HG02642 (cell line): ENCODE measurements around the gene GREM1.

Experiments
- ATAC-seq: cut with Tn5 transposase; IDR thresholded peaks from one replicate; pipeline ENCODE4 v1.9.1; 2021; ENCODE audit warnings: mild to moderate bottlenecking; ENCODE audit not compliant: unreplicated experiment, poor library complexity

The GREM1 gene

DNA sequence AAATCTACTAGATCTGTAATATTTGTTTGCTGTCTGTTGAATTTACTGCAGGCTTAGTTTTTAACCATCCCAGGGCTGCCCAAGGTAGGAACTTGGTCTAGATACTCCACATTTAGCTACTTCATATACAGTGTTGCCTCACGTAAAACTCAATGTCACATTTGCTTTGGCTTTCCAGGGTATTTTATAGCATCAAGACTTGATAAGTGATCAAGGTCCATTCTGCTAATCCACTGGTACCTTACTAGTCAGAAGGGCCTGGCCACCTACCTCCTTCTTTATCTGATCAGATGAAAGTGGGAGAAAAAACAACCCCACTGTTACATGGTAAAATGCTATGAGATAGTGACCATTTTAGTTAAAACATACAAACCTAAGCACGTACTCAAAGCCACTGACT lies 25.5 kb upstream of the GREM1 start:
- ATAC-seq: no peak

DNA sequence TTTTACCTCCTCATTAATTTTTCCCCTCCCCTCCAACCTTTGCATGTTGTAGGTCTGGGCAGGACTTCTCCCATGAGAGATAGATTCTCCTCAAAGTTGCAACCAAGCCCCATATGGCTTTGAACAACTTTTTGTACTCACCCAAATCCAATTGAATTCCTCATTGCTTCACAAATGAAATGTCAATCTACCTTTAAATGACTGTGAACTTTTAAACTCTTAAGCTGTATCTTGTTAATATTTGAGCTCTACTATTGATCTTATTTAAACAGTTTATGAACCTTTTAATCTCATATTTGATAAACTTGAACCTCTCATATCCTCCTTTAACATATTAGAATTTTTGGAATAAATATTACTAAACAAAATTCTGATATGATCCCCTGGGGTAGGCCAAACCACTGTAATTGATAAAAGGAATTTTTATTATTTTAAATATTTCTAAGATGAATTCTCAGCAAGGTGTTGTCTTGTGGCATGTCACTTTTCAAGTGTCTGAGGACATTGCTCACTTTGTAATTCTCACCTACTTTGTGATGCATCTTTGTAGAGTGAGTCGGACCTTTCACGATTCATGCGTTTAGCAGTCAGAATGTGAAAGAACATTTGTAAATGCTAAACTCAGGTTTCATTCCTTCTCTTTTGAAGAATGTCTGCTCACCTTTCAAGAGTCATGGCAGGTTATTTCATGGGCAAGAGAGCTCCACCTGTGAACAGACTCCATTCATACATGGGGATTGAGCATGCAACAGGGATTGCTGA lies 23.4 kb upstream of the GREM1 start:
- ATAC-seq: no peak

DNA sequence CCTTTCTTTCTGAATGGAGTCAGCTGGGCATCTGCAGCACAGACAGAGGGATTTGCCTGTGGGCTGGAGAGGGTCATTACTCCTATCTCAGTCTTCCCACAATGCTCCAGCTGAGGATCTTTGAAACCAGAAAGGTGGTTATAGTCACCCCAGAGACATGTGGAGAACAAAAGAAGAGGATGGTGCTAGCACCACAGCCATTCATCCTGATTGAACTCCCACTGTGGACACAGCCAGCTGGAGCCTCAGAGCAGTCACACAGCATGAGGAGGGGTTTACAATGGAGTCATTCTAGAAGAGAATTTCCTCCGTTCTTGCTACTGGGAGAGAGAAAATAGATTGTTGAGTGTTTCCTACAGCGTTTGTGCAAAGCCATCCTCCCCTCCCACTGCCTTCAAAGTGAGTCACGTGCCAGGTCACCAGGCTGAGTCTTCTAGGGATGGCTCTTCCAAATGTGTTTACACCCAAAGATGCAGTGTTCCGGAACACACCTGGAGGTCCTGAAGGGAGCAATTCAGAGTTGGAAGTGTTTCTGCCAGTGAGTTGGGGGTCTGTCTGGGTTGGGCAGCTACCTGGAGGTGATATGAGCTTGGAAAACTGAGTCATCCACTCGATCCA lies 18.9 kb upstream of the GREM1 start:
- ATAC-seq: no peak

DNA sequence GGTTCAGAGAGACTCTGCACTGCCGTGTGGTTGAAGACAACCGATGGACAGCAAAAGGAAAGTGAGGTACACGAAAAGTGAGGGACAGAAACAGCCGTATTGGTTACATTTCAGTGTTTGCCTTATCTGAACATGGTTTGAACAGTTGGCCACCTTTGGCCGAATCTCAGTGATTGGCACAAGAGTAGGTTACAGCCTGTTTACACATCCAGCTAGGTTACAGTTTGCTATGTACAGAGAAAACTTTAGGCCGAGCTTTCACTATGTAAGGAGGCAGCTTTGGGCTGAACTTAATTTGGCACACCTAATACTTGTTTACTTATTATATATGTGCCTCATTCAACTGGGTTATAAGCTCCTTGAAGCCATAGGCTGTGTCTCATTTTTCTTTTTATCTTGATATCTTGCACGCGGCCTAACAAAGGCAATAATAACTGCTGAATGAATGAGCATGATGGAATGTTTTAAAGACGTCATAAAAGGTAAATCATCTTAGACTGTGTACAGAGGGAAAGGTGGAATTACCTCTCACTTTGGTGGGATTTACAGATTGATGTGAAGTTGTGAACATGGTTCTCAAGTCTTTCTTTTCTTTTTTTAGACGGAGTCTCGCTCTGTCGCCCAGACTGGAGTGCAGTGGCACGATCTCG lies 17.2 kb upstream of the GREM1 start:
- no peak for ATAC-seq

DNA sequence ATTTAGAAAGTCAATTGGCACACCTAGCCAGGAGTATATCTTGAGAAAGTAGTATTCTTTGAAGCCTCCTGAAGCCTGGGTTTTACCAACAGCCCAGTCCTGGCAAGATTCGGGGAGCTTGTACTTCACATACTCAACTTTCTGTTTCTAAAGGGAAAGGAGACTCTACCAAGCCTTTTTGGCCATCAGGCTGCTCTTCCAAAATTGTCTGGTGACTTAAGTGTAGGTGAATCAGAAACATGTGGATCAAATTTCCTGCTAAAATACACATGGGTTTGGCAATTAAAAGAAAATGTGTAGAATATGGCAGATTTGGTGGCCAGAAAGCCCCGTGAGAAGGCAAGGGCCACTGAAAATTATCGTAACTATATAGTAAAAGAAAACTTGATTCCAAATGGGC lies 15.9 kb upstream of the GREM1 start:
- no peak for ATAC-seq

DNA sequence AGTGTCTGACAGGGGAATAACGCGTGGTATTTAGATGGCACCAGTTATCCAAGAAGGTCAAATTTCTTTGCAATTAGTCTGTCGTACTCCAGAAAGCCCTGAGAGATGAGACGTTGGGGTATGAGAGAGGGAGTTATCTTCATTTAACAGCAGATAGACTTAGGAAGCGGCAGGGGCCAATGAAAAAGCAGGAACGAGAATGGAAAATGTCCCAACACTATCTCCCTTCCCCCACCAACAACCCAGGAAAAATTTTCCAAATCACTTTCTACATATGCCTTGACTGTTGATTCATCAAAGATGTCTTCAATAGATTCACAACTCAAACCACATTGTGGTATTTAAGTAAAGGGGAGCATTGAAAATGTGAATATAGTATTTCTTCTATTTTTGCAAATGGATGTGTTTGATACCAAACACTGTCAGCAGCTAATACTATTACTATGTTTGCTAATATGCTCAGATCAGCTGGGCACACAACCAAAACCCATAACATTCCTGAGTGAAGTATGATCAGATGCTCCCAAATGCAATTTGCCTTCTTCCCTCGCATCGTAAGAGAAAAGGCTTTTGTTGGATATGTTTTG lies 13.3 kb upstream of the GREM1 start:
- no peak for ATAC-seq

DNA sequence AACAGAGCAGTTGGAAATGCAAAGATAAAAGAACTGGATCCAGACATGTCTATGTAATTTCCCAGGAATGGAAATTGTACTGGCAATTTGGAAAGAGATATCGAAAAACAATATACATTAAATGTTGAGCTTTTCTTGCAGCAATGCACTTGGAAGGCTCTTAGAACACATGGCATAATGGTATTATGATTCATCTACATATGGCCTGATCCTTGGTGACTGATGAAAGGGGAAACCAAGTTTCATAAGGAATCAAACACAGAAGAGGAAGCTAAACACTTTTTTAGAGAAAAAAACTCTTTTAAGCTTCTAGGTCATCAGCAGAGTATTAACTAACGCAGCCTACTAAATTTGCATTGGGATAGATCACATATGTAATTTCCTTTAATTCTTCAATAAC lies 12.4 kb upstream of the GREM1 start:
- no peak for ATAC-seq

DNA sequence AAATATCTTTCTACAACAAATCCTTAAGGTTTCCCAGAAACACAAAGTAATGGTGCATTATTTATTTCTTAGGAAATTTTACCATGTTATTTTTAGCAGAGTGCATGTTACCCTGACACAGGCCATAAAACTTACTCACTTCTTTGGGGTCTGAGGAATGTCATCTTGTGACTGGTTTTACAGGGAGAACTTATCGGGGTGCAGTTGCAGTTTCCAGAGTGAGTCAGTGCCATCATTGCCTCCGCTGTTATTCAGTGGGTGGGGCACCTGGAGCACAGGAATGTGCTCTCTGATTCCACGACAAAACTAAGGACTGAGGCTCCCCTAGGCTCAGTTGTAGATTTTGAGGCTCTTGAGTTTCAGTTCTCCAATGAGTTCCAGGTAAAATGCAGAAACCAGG lies 11.1 kb upstream of the GREM1 start:
- no peak for ATAC-seq

DNA sequence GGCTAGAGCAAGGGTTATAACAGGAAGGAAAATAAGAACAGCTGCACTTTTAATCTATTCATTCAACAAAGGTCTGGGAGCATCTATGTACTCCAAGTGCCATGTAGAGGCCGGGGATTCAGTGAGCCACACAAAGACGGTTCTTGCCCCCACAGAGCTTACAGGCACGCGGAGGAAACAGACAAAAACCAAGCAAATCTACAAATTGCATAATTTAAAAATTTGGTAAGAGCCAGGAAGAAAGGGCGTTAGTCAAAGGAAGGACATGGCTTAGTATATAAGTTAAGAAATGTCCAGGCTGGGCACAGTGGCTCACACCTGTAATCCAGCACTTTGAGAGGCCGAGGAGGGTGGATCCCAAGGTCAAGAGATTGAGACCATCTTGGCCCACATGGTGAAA lies 10.4 kb upstream of the GREM1 start:
- no peak for ATAC-seq

DNA sequence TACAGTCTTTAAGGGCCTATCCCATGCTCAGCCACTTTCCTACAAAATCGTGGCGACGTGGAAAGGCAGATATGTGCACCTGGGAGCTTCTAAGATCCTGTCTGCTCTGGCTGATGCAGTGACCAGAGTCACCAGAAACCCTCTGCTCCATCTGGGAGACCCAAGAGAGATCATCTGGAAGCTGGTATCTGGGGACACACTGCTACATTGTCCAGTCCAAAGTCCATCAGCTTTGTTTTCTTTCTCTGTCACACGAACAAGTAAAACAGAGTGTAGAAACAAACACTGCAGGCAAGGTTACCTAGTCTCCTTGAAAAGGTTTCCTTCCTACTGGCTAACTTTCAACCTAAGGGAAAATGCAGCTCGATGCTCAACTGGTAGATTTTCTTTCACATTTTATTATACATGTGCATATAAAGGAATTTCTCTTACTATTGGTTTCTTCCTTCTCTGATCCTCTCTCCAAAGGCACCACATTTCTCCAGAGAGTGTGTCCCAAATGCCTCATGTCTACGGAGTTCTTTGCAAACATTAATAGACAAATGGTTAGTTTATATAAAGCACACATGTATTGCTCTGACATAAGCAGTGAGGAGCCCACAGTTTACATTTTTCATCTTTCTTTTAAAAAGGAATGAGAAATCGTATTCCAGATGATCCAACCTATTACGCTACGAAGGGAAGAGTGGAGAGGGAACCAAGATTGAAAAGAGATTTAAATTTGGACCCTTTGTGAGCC lies 8.3 kb upstream of the GREM1 start:
- no peak for ATAC-seq

DNA sequence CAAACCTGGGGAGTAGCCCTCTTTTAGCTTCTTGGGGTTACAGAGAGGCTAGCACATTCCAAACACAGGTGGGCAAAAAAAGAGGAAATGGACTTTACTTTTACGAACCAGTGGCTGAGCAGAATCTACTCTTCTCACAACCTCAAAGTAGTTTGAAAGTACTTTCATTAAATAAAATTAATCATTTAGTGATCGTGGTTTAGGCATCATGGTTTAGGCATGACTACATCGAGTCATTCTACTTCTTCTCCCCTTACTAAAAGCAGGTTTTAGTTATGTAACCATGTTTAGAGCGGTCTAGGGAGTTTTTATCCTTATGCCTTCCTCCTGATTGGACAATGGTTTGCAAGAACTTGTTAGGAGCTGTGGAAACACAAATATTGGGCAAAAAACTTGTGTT lies 2.5 kb upstream of the GREM1 start:
- ATAC-seq: peak; percentile 53

DNA sequence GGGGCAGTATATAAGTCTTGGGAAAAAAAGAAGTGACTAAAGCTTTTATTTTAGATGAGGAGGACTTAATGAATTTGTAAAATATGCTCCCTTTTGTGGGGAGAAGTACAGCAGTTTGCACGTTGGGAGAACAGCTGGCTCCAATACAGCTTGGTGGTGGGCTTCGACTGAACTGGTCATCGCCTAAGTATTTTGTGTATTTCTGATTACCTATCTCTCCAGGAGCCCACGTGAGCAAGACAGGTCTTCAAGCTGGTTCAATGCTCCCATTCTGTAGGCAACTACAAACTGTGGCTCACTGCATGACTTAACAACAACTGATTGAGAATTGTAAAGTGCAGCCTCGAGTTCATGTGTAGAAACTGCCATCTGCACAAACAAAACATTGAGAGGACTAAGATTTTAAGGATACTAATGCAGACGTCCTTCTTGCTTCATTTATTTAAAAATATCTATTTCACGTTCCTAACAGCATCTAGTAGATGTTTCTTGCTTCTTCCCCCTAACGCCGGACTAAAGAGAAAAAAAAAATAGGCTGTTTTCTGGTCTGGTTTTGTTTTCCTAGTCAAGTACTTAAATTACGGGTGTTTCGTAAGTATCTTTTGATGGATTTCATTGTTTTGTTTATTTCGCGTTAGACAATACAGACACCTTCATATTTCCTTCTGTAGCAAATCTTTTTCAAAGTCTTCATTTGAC lies 1.4 kb upstream of the GREM1 start:
- no peak for ATAC-seq

DNA sequence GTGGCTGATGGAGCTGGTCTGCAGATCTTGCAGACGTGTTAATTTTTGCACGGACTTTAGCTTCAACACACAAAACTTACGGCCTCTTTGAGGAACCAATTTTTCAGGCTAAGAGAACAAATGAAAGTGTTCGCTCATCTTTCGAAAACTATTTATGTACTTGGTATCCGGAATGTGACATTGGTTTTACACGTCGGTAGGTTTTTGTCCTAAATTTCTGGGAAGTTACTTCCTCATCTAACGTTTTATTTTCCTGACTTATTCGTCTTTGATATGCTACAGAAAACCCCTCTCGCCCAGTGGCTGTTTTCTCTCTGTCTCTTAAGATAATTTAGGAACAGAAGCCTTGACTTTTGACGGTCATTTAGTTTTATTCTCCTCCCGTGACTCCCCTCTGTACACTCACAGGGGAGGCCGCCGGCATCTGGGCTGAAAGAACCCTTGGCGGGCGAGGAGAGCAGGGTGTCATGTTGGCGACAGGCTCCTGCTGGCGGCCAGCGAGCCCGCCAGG lies 834 bp upstream of the GREM1 start:
- ATAC-seq: no peak

DNA sequence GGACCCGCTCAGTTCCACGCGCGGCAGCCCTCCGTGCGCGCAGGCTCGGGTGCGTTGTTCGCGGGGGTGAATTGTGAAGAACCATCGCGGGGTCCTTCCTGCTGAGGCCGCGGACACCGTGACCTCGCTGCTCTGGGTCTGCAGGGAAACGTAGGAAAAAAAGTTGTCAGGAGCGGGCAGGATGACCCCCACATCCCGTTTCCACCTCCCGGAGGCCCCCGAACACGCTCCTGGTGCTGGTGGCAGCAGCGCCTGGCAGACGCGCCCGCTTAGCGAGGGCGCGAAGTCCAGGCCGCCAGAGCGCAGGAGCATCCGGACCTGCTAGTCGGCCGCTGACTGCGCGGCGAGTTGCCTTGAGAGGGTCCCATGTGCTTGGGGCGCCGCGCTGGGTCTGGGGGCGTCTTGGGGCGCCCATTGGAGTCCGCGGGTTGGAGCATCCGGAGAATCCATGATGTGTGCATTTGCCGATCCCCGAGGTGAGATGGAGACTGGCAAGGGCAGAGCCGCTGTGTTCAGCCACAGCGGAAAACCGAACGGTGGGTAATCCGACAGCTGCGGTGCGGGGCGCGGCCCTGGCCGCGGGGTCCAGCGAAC lies 520 bp downstream of the GREM1 start:
- no peak for ATAC-seq

DNA sequence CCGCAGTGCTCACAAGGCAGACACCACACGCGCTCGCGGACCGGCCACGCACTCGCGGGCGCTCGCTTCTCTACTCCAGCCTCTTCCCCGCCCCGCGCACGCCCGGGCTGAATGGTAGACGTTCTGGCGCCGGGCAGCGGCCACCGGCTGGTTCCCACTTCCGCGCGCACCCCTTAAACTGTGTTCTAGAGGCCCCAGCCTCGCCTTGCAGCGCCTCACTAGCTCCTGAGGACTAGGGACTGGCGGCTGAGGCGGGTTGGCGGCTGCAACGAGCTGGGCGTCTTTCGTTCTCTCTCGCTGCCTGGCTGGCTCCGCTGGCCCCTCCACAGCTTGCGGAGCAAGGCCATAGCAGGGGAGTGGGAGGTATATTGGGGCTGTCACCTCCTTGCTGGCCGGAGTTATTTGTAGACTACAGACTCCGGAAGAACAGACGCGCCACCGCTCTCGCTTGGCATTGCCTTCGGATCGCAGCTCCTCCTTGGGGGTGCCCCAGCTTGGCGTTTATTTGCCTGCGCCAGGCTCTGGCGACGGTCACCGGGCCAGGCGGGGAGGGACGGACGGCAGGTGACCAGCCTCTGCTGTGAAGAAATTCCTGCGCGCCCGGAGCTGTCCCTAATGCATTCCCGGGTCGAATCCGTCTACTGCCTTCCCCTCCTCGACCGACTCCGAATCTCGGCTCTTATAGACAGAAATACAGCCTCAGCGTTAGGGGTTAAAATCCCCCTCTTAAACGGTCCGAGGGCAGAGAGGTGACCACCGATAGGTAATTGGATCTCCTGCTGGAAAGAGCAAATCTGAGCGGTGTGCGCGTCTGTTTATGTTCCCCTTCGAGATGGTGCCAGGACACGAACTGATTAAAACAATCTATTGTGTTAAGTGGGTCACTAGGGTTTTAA lies 1.3 kb downstream of the GREM1 start:
- ATAC-seq: no peak

DNA sequence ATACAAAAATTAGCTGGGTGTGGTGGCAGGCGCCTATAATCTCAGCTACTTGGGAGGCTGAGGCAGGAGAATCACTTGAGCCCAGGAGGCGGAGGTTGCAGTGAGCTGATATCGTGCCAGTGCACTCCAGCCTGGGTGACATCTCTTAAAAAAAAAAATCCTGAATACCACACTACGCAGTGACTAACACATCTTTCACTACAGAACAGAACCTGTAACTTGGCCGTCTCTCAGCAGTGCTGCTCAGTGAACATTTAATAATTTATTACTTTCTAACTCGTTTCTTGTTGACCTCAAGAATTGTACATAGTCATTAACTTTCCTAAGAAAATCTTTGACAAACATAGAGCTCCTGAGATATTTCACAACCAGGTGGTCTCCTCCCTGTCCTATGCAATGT lies 3.8 kb downstream of the GREM1 start:
- ATAC-seq: no peak

DNA sequence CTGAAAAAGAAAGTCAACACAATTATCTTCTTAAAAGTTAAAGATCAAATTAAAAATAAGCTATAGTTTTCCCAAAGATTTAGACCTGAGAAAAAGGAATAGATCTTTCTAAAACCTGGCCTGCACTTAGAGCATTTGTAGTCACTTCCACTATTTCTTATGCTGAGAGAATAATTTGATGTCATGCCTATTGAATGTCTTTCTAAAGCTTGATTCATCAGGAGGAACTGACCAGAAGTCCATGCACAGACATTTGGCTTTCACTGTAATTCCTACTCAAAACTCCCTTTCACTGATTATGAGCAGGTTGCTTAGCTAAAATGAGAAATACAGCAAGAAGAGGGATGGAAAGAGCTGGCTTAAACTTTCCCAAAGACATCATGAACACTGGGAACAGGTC lies 4.3 kb downstream of the GREM1 start:
- ATAC-seq: no peak

DNA sequence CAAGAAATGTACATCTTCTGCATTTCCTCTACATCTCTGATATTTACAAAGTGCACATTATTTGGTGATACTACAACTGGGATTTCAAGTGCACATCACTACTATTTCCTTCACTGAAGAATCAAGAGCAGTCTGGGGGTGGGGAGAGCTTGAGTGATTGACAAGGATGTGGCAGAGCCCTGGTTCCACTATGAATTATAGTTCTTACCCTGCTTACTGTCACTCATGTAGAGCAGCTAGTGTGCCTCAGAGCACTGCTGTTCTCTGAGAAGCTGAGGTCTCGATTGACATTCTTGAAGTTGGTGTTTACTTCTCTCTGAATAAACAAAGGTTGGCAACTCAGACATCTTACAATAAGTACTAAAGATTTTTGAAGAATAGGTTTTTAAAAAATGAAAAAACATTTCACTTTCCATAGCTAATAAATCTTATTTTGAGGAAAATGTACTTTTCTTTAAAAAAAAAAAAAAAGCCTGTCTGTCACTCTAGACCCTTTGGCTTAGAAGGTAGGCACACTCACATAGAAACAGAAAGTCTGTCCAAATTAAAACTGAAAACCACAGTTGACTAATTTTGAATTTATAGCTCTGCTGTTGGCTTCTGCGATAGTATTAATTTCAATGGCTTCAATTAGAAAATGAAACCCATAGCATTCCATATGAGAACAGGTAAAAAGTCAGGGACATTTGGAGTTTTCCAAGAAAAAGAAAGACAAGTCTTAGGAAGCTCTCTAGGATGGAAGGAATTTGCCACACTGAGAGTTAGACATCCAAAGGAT lies 5.6 kb downstream of the GREM1 start:
- peak; percentile 93 for ATAC-seq
